ENCODE measurements around the gene EEF1B2. TPM values are rescaled to one million over a fixed set of nuclear protein-coding genes. Genes with fewer than 3 reads are reported as not detected.

EEF1B2 gene
- total RNA-seq, 1 donor from 2014 or later: 728 TPM

- no peak overlapping the region for H3K4me3 ChIP-seq (ENCODE audit: low read depth, low read length)
- no peak for DNase-seq (ENCODE audit: low read depth)
- no peak for TF ChIP-seq CTCF (conservative IDR thresholded peaks at IDR 0.05; ENCODE audit: low read depth, low read length)
Measured at GRCh38 chr2:206190111-206190510, 30.4 kb downstream of the EEF1B2 start.

GRCh38 chr2:206190689-206191088 is 31.0 kb downstream of the EEF1B2 start:
- TF ChIP-seq CTCF (conservative IDR thresholded peaks at IDR 0.05; ENCODE audit: low read depth, low read length): no peak
- no peak overlapping the region for H3K4me3 ChIP-seq (ENCODE audit: low read depth, low read length)
- no peak for DNase-seq (ENCODE audit: low read depth)

- H3K4me3 ChIP-seq (ENCODE audit: low read depth, low read length): no peak overlapping the region
- TF ChIP-seq CTCF (conservative IDR thresholded peaks at IDR 0.05; ENCODE audit: low read depth, low read length): no peak
- DNase-seq (ENCODE audit: low read depth): no peak
Measured at GRCh38 chr2:206192157-206192556, 32.5 kb downstream of the EEF1B2 start.

GRCh38 chr2:206193671-206194357 is 34.1 kb downstream of the EEF1B2 start:
- DNase-seq (ENCODE audit: low read depth): no peak
- no peak overlapping the region for H3K4me3 ChIP-seq (ENCODE audit: low read depth, low read length)
- TF ChIP-seq CTCF (conservative IDR thresholded peaks at IDR 0.05; ENCODE audit: low read depth, low read length): no peak

- H3K4me3 ChIP-seq (ENCODE audit: low read depth, low read length): no peak overlapping the region
- no peak for DNase-seq (ENCODE audit: low read depth)
- no peak for TF ChIP-seq CTCF (conservative IDR thresholded peaks at IDR 0.05; ENCODE audit: low read depth, low read length)
Measured at GRCh38 chr2:206198677-206199076, 39.0 kb downstream of the EEF1B2 start.

GRCh38 chr2:206201075-206201848 is 41.6 kb downstream of the EEF1B2 start:
- no peak for DNase-seq (ENCODE audit: low read depth)
- no peak for TF ChIP-seq CTCF (conservative IDR thresholded peaks at IDR 0.05; ENCODE audit: low read depth, low read length)
- no peak overlapping the region for H3K4me3 ChIP-seq (ENCODE audit: low read depth, low read length)
